Neural progenitor cell (in vitro differentiated cells): ENCODE measurements around the gene NUDT19.

ENCODE experiments used
- CTCF ChIP-seq: fragments of 200-600 bp; sonication (generic); IDR thresholded peaks from 2 replicates; pipeline ENCODE4 v1.5.1; 2017; ENCODE audit warnings: antibody characterized with exemption, mild to moderate bottlenecking
- EZH2phosphoT487 ChIP-seq: fragments of 200-600 bp; sonication (generic); IDR thresholded peaks from 2 replicates; pipeline ENCODE4 v1.6.1; 2017; ENCODE audit warnings: antibody characterized with exemption

- TF ChIP-seq CTCF, result no peak
- no peak for TF ChIP-seq EZH2phosphoT487
These were observed 59.4 kb downstream of the NUDT19 start for GRCh38 chr19:32751066-32751465.
